ENCODE data around the gene BMERB1. TPM values are rescaled to one million over a fixed set of nuclear protein-coding genes. Genes with fewer than 3 reads are reported as not detected.

The BMERB1 gene
- total RNA-seq, 2 donors from 2014 or later = 6.2 to 9.1 TPM

DNA sequence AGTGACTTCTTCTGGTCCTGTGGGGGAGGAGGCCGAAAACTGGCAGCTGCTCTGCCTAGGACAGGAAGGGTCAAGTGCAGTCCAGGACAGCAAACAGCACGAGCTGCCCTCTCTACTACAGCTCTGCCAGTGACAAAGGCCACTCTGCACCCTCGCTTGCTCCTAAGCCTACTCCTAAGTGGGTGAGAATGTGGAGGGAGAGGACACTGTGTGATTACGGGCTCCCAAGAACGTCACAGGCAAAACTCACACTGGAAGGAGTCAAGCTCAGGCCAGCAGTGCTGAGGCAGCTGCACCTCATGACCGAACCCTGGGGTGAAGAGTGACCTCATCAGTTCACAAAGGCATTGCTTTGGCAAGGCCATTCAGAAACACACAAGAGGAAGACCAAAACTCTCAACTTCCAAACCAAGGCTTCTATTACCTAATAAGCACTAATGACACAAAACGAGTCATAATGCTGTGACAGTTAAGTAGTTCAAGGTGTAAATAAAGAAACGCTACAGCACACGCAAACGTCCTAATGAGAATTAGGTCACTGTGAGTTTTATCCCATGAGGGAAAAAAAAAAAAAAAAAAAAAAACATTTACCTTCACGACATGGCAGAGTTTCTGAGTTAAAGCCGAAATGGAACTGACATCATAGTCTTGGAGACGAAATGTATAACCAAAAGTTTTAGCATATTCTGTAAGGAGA is 173.5 kb downstream of the BMERB1 start:
- Histone ChIP-seq H3K9me3 (no peaks in the 10 kb centered on the region), H3K27ac (no peak overlapping the region), H3K9ac (ENCODE audit: low read depth in 2 of 2, low read length in 2 of 2) (no peak overlapping the region), H3K36me3 (peaks cover 37% of the 10 kb centered on the region), H3K4me3 (no peak overlapping the region), H3K27me3 (no peaks in the 10 kb centered on the region), H3K4me1 (no peaks in the 10 kb centered on the region)
- intact Hi-C loops (cut with DNase I) = no loop called here
- TF ChIP-seq, protein P1, sequence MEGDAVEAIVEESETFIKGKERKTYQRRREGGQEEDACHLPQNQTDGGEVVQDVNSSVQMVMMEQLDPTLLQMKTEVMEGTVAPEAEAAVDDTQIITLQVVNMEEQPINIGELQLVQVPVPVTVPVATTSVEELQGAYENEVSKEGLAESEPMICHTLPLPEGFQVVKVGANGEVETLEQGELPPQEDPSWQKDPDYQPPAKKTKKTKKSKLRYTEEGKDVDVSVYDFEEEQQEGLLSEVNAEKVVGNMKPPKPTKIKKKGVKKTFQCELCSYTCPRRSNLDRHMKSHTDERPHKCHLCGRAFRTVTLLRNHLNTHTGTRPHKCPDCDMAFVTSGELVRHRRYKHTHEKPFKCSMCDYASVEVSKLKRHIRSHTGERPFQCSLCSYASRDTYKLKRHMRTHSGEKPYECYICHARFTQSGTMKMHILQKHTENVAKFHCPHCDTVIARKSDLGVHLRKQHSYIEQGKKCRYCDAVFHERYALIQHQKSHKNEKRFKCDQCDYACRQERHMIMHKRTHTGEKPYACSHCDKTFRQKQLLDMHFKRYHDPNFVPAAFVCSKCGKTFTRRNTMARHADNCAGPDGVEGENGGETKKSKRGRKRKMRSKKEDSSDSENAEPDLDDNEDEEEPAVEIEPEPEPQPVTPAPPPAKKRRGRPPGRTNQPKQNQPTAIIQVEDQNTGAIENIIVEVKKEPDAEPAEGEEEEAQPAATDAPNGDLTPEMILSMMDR (IDR thresholded peaks at IDR 0.05) = no peak
- no peak for DNase-seq

DNA sequence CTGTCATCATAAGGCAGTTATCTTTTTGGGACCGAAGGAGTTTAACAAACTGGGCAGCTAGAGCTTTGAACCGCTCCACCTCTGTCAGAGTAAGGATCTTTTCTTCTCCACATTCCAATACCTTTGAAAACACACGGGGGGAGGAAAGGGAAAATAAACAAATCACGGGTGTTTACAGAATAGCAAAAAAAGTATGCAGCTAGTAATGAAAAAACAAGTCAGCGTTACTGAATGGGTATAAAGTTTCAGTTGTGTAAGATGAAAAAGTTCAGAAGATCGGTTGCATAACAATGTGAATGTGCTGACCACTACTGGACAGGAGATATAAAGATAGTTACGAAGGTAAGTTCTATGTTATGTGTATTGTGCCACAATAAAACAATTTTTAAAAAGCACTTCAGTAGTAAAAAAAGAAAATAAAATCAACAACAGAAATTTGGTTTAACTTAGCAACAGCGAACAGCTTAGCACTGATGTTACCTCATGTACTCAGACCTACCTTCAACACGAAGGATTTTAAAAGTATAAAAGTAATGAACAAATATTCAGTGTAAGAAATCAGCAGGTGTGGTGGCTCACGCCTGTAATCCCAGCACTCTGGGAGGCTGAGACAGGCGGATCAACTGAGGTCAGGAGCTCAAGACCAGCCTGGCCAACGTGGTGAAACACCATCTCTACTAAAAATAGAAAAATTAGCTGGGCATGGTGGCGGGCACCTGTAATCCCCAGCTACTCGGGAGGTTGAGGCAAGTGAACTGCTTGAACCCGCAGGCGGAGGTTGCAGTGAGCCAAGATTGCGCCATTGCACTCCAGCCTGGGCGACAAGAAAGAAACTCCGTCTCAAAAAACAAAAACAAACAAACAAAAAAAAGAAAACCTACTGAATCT is 174.3 kb downstream of the BMERB1 start:
- peaks cover 32% of the 10 kb centered on the region for H3K36me3 ChIP-seq
- H3K9me3 ChIP-seq = no peaks in the 10 kb centered on the region
- intact Hi-C loops (cut with DNase I) = no loop called here
- TF ChIP-seq, protein P1 (IDR thresholded peaks at IDR 0.05) = no peak
- no peak overlapping the region for H3K27ac ChIP-seq
- no peak overlapping the region for H3K4me3 ChIP-seq
- H3K9ac ChIP-seq (ENCODE audit: low read depth in 2 of 2, low read length in 2 of 2) = no peak overlapping the region
- no peaks in the 10 kb centered on the region for H3K27me3 ChIP-seq
- no peaks in the 10 kb centered on the region for H3K4me1 ChIP-seq
- DNase-seq = no peak

GRCh38 chr16:15609286-15609649 is 174.9 kb downstream of the BMERB1 start:
- Histone ChIP-seq H3K4me1 (no peaks in the 10 kb centered on the region), H3K9me3 (no peaks in the 10 kb centered on the region), H3K4me3 (no peak overlapping the region), H3K27me3 (no peaks in the 10 kb centered on the region), H3K36me3 (peaks cover 30% of the 10 kb centered on the region), H3K27ac (no peak overlapping the region), H3K9ac (ENCODE audit: low read depth in 2 of 2, low read length in 2 of 2) (no peak overlapping the region)
- no peak for DNase-seq
- TF ChIP-seq, protein P1 (IDR thresholded peaks at IDR 0.05) = no peak
- intact Hi-C loops (cut with DNase I) = no loop called here

DNA sequence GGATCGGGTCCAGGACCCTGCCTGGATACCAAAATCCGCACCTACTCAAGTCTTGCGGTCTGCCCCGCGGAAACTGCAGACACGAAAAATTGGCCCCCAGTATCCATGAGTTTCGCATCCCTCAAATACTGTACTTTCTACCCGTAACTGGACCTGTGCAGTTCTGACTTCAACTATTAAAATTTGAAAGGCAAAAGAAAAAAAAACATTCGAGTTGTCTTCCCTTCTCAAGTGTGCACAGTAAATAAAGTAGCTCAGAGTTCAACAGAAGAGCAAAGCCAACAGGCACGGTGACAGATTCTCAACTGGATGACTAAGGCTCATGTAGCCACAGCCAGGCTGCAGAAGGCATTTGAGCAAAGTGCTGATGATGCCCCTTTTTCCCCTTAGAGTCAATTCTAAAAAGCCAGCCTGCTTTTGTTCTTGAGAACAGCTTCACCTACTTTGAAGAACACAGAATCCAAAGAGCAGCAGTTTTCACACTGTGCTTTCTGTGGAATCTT is 176.0 kb downstream of the BMERB1 start:
- H3K4me3 ChIP-seq = no peak overlapping the region
- intact Hi-C loops (cut with DNase I) = no loop called here
- H3K36me3 ChIP-seq = peaks cover 30% of the 10 kb centered on the region
- no peaks in the 10 kb centered on the region for H3K9me3 ChIP-seq
- no peak overlapping the region for H3K9ac ChIP-seq (ENCODE audit: low read depth in 2 of 2, low read length in 2 of 2)
- no peaks in the 10 kb centered on the region for H3K4me1 ChIP-seq
- TF ChIP-seq, protein P1 (IDR thresholded peaks at IDR 0.05) = no peak
- no peak for DNase-seq
- H3K27me3 ChIP-seq = no peaks in the 10 kb centered on the region
- no peak overlapping the region for H3K27ac ChIP-seq

DNA sequence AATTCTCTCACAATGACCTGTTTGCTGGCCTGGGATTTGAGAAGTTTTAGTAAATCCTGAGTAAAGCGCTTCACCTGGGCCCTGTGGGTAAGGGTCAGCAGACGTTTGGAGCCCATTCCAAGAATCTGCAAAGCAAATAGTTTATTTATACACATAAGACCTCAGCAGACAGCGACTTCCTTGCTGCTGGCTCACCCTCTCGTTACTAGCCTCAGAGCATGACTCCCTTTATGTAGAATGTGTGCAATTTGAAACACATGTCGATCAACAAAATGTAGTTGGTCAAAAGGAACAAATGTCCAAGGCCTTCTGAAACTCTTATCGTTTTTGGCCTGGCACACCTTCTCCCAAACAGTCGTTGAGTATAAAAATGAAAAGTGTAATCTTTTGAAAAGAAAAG is 177.2 kb downstream of the BMERB1 start:
- Histone ChIP-seq H3K27ac (no peak overlapping the region), H3K9me3 (no peaks in the 10 kb centered on the region), H3K4me3 (no peak overlapping the region), H3K36me3 (peaks cover 33% of the 10 kb centered on the region), H3K4me1 (no peaks in the 10 kb centered on the region), H3K27me3 (no peaks in the 10 kb centered on the region), H3K9ac (ENCODE audit: low read depth in 2 of 2, low read length in 2 of 2) (no peak overlapping the region)
- TF ChIP-seq, protein P1 (IDR thresholded peaks at IDR 0.05) = no peak
- DNase-seq = no peak
- intact Hi-C loops (cut with DNase I) = no loop called here

Data from colonic mucosa (tissue), 4 donors.